HL-60 (cell line): ENCODE results near the gene COMMD3.

Experiments
- DNase-seq, 2 experiments: peaks; one replicate each; pipeline ENCODE4 v3.0.0-alpha.2; 2010 to 2020; ENCODE audit warnings: low read depth in 1 of 2, low spot score in 1 of 2
- H3K27ac ChIP-seq: fragments of 250-450 bp; sonication (Bioruptor Pico); replicated peaks from 2 replicates; pipeline ENCODE4 v1.5.1; 2020; ENCODE audit warnings: mild to moderate bottlenecking, moderate library complexity
- H3K27me3 ChIP-seq: fragments of 250-450 bp; sonication (Bioruptor Pico); 2 replicates; pipeline ENCODE4 v1.5.1; 2021; ENCODE audit warnings: mild to moderate bottlenecking, moderate library complexity; ENCODE audit not compliant: insufficient read depth, poor library complexity, severe bottlenecking
- H3K4me3 ChIP-seq: replicated peaks from 2 replicates; pipeline ENCODE4 v1.5.1; 2011; ENCODE audit warnings: mild to moderate bottlenecking, control low read depth, low read length; ENCODE audit not compliant: insufficient read depth
- CTCF ChIP-seq: IDR thresholded peaks from one replicate; pipeline ENCODE4 v1.5.1; 2011; ENCODE audit warnings: low read length, control low read depth, inconsistent platforms; ENCODE audit not compliant: insufficient read depth
- GABPA ChIP-seq: IDR thresholded peaks from 2 replicates; pipeline ENCODE4 v1.6.1; 2012; ENCODE audit warnings: low read depth
- POLR2AphosphoS5 ChIP-seq: IDR thresholded peaks from 2 replicates; pipeline ENCODE4 v1.6.1; 2012; ENCODE audit warnings: low read depth
- REST ChIP-seq: IDR thresholded peaks from 2 replicates; pipeline ENCODE4 v1.6.1; 2012; ENCODE audit warnings: low read depth; ENCODE audit not compliant: insufficient replicate concordance
- SPI1 ChIP-seq: IDR thresholded peaks from 2 replicates; pipeline ENCODE4 v1.6.1; 2012; ENCODE audit warnings: low read depth, mild to moderate bottlenecking, borderline replicate concordance

Gene COMMD3

GRCh38 chr10:22325272-22326144 lies 9.3 kb downstream of the COMMD3 start:
- DNase-seq: no peak
- Histone ChIP-seq H3K4me3 (peak overlapping the region; percentile 49), H3K27ac (no peak overlapping the region), H3K27me3 (peaks cover 5% of the 10 kb centered on the region)
- TF ChIP-seq POLR2AphosphoS5 (no peak), SPI1 (no peak), CTCF (no peak), GABPA (no peak), REST (no peak)

GRCh38 chr10:22326145-22326702 lies 10.0 kb downstream of the COMMD3 start:
- Histone ChIP-seq H3K4me3 (no peak overlapping the region), H3K27me3 (peaks cover 5% of the 10 kb centered on the region), H3K27ac (no peak overlapping the region)
- no peak for DNase-seq
- TF ChIP-seq GABPA (no peak), CTCF (no peak), REST (no peak)

GRCh38 chr10:22329150-22329549 lies 13.0 kb downstream of the COMMD3 start:
- Histone ChIP-seq H3K27me3 (no peaks in the 10 kb centered on the region), H3K27ac (no peak overlapping the region), H3K4me3 (no peak overlapping the region)
- no peak for TF ChIP-seq REST
- TF ChIP-seq GABPA: no peak
- no peak for TF ChIP-seq SPI1
- no peak for TF ChIP-seq POLR2AphosphoS5
- TF ChIP-seq CTCF: no peak
- no peak for DNase-seq
